CD4-positive, CD25-positive, alpha-beta regulatory T cell (primary cell): ENCODE results near the gene PDRG1. TPM values are rescaled to one million over a fixed set of nuclear protein-coding genes. Genes with fewer than 3 reads are reported as not detected.
"Not testable (repeated sequence)": the region's sequence is repeated elsewhere in the genome, so short reads cannot be mapped to it uniquely, and the experiment has no call there.

Source experiments
- ATAC-seq, 2 donors: fragments of 150-1000 bp; cut with Tn5 transposase; one replicate each; pipeline ENCODE4 v1.10.0; 2021; ENCODE audit warnings: low read depth in 2 of 2, moderate number of reproducible peaks in 2 of 2, moderate library complexity in 1 of 2
- DNase-seq, 3 donors: peaks; one replicate each; pipeline versions ENCODE4 v3.0.0 to v3.0.0-alpha.2; 2012 to 2022; ENCODE audit warnings: mixed read lengths in 1 of 3
- H3K27ac ChIP-seq: one replicate; pipeline ENCODE4 v1.7.0; 2013; ENCODE audit warnings: mild to moderate bottlenecking, low read length; ENCODE audit not compliant: insufficient read depth, poor library complexity, severe bottlenecking
- H3K27me3 ChIP-seq: one replicate; pipeline ENCODE4 v1.7.0; 2013; ENCODE audit warnings: low read length; ENCODE audit not compliant: control insufficient read depth, insufficient read depth
- H3K36me3 ChIP-seq: one replicate; pipeline ENCODE4 v1.7.0; 2013; ENCODE audit warnings: mild to moderate bottlenecking, low read length, moderate library complexity; ENCODE audit not compliant: control insufficient read depth, insufficient read depth
- H3K4me1 ChIP-seq: 2 replicates; pipeline ENCODE4 v1.7.0; 2013; ENCODE audit warnings: mild to moderate bottlenecking, low read length; ENCODE audit not compliant: insufficient read depth, control insufficient read depth, poor library complexity, severe bottlenecking
- H3K4me3 ChIP-seq: one replicate; pipeline ENCODE4 v1.7.0; 2013; ENCODE audit warnings: low read depth, mild to moderate bottlenecking, low read length, moderate library complexity
- H3K9me3 ChIP-seq, 2 experiments: 1 replicate in 1 of 2; 2 replicates in 1 of 2; pipeline ENCODE4 v1.7.0; 2013; ENCODE audit warnings: low read length in 2 of 2, mild to moderate bottlenecking in 1 of 2, moderate library complexity in 1 of 2; ENCODE audit not compliant: control insufficient read depth in 2 of 2
- H3K27ac Mint-ChIP-seq, 3 donors: one replicate each; pipeline ENCODE4 v1.8.0; 2020 to 2022; ENCODE audit warnings: mild to moderate bottlenecking in 3 of 3, mixed read lengths in 3 of 3, moderate library complexity in 2 of 3
- H3K27me3 Mint-ChIP-seq: one replicate; pipeline ENCODE4 v1.8.0; 2022; ENCODE audit warnings: mild to moderate bottlenecking, mixed read lengths
- H3K36me3 Mint-ChIP-seq: one replicate; pipeline ENCODE4 v1.8.0; 2020; ENCODE audit warnings: mixed read lengths
- H3K4me1 Mint-ChIP-seq, 4 donors: one replicate each; pipeline ENCODE4 v1.8.0; 2020 to 2022; ENCODE audit warnings: mixed read lengths in 4 of 4, mild to moderate bottlenecking in 1 of 4
- H3K4me3 Mint-ChIP-seq, 4 donors: one replicate each; pipeline ENCODE4 v1.8.0; 2020 to 2022; ENCODE audit warnings: mild to moderate bottlenecking in 4 of 4, mixed read lengths in 4 of 4, moderate library complexity in 3 of 4
- H3K9me3 Mint-ChIP-seq, 7 donors: one replicate each; pipeline ENCODE4 v1.8.0; 2020 to 2022; ENCODE audit warnings: mixed read lengths in 7 of 7, mild to moderate bottlenecking in 3 of 7, moderate library complexity in 2 of 7
- polyA plus RNA-seq, 4 donors: library from polyadenylated mRNA; unstranded; fragments of 300-500 nt; fragmentation: Illumina TruSeq; gene quantifications; one replicate each; pipeline ENCODE4 v1.2.3, GENCODE V29; 2021
- total RNA-seq: library from RNA; stranded (reverse); gene quantifications from one replicate; pipeline ENCODE4 v1.2.3, GENCODE V29; 2022

Gene PDRG1
- total and polyA plus RNA-seq, 5 donors from 2014 or later: 10.3 to 27.6 (median 19.3) TPM

- Histone ChIP-seq H3K27me3 (peaks cover 1% of the 10 kb centered on the region), H3K4me3 (no peak overlapping the region), H3K36me3 (no peaks in the 10 kb centered on the region), H3K27ac (no peak overlapping the region), H3K4me1 (no peaks in the 10 kb centered on the region), H3K9me3 (no peaks in the 10 kb centered on the region)
- Mint-ChIP-seq H3K27me3 (peaks cover 37% of the 10 kb centered on the region), H3K4me3 (no peak overlapping the region), H3K4me1 (no peaks in the 10 kb centered on the region), H3K9me3 (peaks cover 0 to 2% (median 0%) of the 10 kb centered on the region in 7 donors), H3K27ac (no peak overlapping the region), H3K36me3 (no peaks in the 10 kb centered on the region)
- no peak for ATAC-seq
- DNase-seq: no peak
Measured at GRCh38 chr20:31923388-31924331, 28.2 kb downstream of the PDRG1 start.

GRCh38 chr20:31922588-31922987 is 29.3 kb downstream of the PDRG1 start:
- peaks cover 1% of the 10 kb centered on the region for H3K27me3 ChIP-seq
- H3K36me3 Mint-ChIP-seq: no peaks in the 10 kb centered on the region
- H3K9me3 Mint-ChIP-seq: peaks cover 0 to 2% (median 0%) of the 10 kb centered on the region in 7 donors
- peaks cover 41% of the 10 kb centered on the region for H3K27me3 Mint-ChIP-seq
- H3K4me3 ChIP-seq: no peak overlapping the region
- no peaks in the 10 kb centered on the region for H3K36me3 ChIP-seq
- no peaks in the 10 kb centered on the region for H3K4me1 Mint-ChIP-seq
- no peak overlapping the region for H3K27ac ChIP-seq
- no peak overlapping the region for H3K27ac Mint-ChIP-seq
- H3K4me1 ChIP-seq: no peaks in the 10 kb centered on the region
- ATAC-seq: no peak
- H3K4me3 Mint-ChIP-seq: no peak overlapping the region
- H3K9me3 ChIP-seq: no peaks in the 10 kb centered on the region
- DNase-seq: no peak

- Mint-ChIP-seq H3K4me1 (no peaks in the 10 kb centered on the region), H3K27ac (no peak overlapping the region), H3K36me3 (no peaks in the 10 kb centered on the region), H3K9me3 (peaks cover 0 to 2% (median 0%) of the 10 kb centered on the region in 7 donors), H3K27me3 (peaks cover 38% of the 10 kb centered on the region), H3K4me3 (no peak overlapping the region)
- Histone ChIP-seq H3K36me3 (no peaks in the 10 kb centered on the region), H3K9me3 (no peaks in the 10 kb centered on the region), H3K27ac (no peak overlapping the region), H3K4me1 (no peaks in the 10 kb centered on the region), H3K4me3 (no peak overlapping the region), H3K27me3 (peaks cover 3% of the 10 kb centered on the region)
- DNase-seq: no peak
- no peak for ATAC-seq
Measured at GRCh38 chr20:31922181-31922580, 29.7 kb downstream of the PDRG1 start.

- H3K36me3 Mint-ChIP-seq, H3K4me3 Mint-ChIP-seq, H3K36me3 ChIP-seq, H3K4me3 ChIP-seq, DNase-seq, H3K27me3 ChIP-seq, H3K9me3 ChIP-seq, H3K4me1 ChIP-seq, H3K27ac Mint-ChIP-seq, H3K27ac ChIP-seq, H3K4me1 Mint-ChIP-seq, ATAC-seq, H3K9me3 Mint-ChIP-seq: not testable (repeated sequence)
- H3K27me3 Mint-ChIP-seq: peaks cover 34% of the 10 kb centered on the region
Measured at GRCh38 chr20:31921480-31921879, 30.4 kb downstream of the PDRG1 start.

GRCh38 chr20:31920275-31920855 is 31.5 kb downstream of the PDRG1 start:
- Histone ChIP-seq H3K4me1 (no peaks in the 10 kb centered on the region), H3K4me3 (no peak overlapping the region), H3K36me3 (no peaks in the 10 kb centered on the region), H3K27ac (no peak overlapping the region), H3K9me3 (no peaks in the 10 kb centered on the region), H3K27me3 (peaks cover 2% of the 10 kb centered on the region)
- Mint-ChIP-seq H3K4me3 (no peak overlapping the region), H3K27me3 (peaks cover 27% of the 10 kb centered on the region), H3K4me1 (no peaks in the 10 kb centered on the region), H3K27ac (no peak overlapping the region), H3K9me3 (peaks cover 0 to 2% (median 0%) of the 10 kb centered on the region in 7 donors), H3K36me3 (no peaks in the 10 kb centered on the region)
- DNase-seq (no peak), ATAC-seq (no peak)

GRCh38 chr20:31919410-31920155 is 32.3 kb downstream of the PDRG1 start:
- no peak overlapping the region for H3K4me3 ChIP-seq
- Mint-ChIP-seq H3K27ac (no peak overlapping the region), H3K36me3 (no peaks in the 10 kb centered on the region), H3K4me1 (no peaks in the 10 kb centered on the region), H3K4me3 (no peak overlapping the region), H3K27me3 (peaks cover 25% of the 10 kb centered on the region), H3K9me3 (peaks cover 0 to 2% (median 0%) of the 10 kb centered on the region in 7 donors)
- H3K4me1 ChIP-seq: no peaks in the 10 kb centered on the region
- no peaks in the 10 kb centered on the region for H3K36me3 ChIP-seq
- DNase-seq (no peak), ATAC-seq (no peak)
- H3K27ac ChIP-seq: no peak overlapping the region
- H3K9me3 ChIP-seq: no peaks in the 10 kb centered on the region
- H3K27me3 ChIP-seq: peaks cover 2% of the 10 kb centered on the region

GRCh38 chr20:31918466-31919105 is 33.3 kb downstream of the PDRG1 start:
- H3K9me3 ChIP-seq: no peaks in the 10 kb centered on the region
- no peaks in the 10 kb centered on the region for H3K4me1 ChIP-seq
- no peak overlapping the region for H3K27ac Mint-ChIP-seq
- no peaks in the 10 kb centered on the region for H3K4me1 Mint-ChIP-seq
- no peaks in the 10 kb centered on the region for H3K9me3 Mint-ChIP-seq
- H3K36me3 ChIP-seq: no peaks in the 10 kb centered on the region
- no peak overlapping the region for H3K4me3 ChIP-seq
- H3K36me3 Mint-ChIP-seq: no peaks in the 10 kb centered on the region
- H3K27ac ChIP-seq: no peak overlapping the region
- ATAC-seq (no peak), DNase-seq (no peak)
- H3K27me3 ChIP-seq: peaks cover 2% of the 10 kb centered on the region
- peaks cover 21% of the 10 kb centered on the region for H3K27me3 Mint-ChIP-seq
- H3K4me3 Mint-ChIP-seq: no peak overlapping the region
